GM19099 (cell line): ENCODE measurements around the gene TMLHE.
"Not testable (repeated sequence)": the region's sequence is repeated elsewhere in the genome, so short reads cannot be mapped to it uniquely, and the experiment has no call there.

ENCODE experiments used
- POLR2A ChIP-seq: IDR thresholded peaks from 3 replicates; pipeline ENCODE4 v1.6.1; 2011; ENCODE audit warnings: low read depth; ENCODE audit not compliant: insufficient read length; ENCODE audit errors: extremely low read depth

TMLHE gene

DNA sequence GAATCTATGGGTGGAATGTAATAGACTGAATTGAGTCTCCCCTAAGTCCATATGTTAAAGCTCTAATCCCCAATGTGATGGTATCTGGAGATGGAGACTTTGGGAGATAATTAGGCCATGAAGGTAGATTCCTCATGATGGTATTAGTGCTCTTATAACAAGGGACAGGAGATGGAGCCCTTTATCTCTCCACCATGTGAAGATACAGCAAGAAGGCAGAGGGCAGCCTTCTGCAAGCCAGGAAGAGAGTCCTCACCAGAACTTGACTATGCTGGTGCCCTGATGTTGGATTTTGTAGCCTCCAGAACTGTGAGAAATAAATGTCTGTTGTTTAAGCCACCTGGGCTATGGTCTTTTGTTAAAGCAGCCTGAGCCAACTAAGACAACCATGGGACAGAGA, 78.0 kb downstream of the TMLHE start:
- no peak for TF ChIP-seq POLR2A

DNA sequence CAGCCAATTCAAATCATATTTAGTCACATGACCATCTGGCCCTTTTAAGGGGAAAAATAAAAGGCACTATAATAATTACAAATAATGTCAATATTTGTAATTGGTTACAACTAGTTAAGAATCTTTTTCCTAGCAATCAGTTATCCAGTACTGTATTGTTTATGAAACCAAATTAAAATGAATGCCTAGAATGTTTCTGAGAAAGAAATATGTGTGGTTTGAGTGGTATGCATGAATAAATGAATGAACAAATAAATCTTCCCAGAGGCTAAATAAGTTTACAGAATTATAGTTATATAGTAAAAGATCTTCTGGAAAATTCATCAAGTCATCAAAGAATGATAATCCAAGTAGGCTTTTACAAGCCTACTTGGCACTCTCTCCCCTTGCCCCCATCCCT, 98.5 kb downstream of the TMLHE start:
- TF ChIP-seq POLR2A: no peak

- TF ChIP-seq POLR2A: no peak
These were observed 107.5 kb downstream of the TMLHE start for GRCh38 chrX:155505296-155505695.

GRCh38 chrX:155458471-155458870, 154.3 kb downstream of the TMLHE start, which contains the start of gene F8A3:
F8A3 (minus strand) TSS chrX:155458620; CDS start chrX:155458600, 20 bp downstream.
- TF ChIP-seq POLR2A: not testable (repeated sequence)

- no peak for TF ChIP-seq POLR2A
These were observed 171.7 kb downstream of the TMLHE start for GRCh38 chrX:155441097-155441496.
